Naive B cell (primary cell): Measurements from ENCODE around the gene CACNG7. TPM values are rescaled to one million over a fixed set of nuclear protein-coding genes. Genes with fewer than 3 reads are reported as not detected.

Experiments
- ATAC-seq, 2 donors: fragments of 150-1000 bp; cut with Tn5 transposase; 2 replicates each; pipeline ENCODE4 v1.10.0; 2021; ENCODE audit warnings: low read depth in 2 of 2, mild to moderate bottlenecking in 2 of 2, moderate library complexity in 2 of 2
- DNase-seq: peaks from one replicate; pipeline ENCODE4 v3.0.0; 2022
- H3K27ac Mint-ChIP-seq, 6 donors: one replicate each; pipeline ENCODE4 v1.8.0; 2020 to 2022; ENCODE audit warnings: mild to moderate bottlenecking in 6 of 6, mixed read lengths in 6 of 6, moderate library complexity in 5 of 6, inconsistent platforms in 2 of 6
- H3K27me3 Mint-ChIP-seq, 3 donors: one replicate each; pipeline ENCODE4 v1.8.0; 2021 to 2022; ENCODE audit warnings: mixed read lengths in 3 of 3, mild to moderate bottlenecking in 1 of 3
- H3K36me3 Mint-ChIP-seq, 2 donors: one replicate each; pipeline ENCODE4 v1.8.0; 2020 to 2022; ENCODE audit warnings: mixed read lengths in 2 of 2, inconsistent platforms in 1 of 2, mild to moderate bottlenecking in 1 of 2
- H3K4me1 Mint-ChIP-seq, 3 donors: one replicate each; pipeline ENCODE4 v1.8.0; 2020 to 2022; ENCODE audit warnings: mixed read lengths in 3 of 3, inconsistent platforms in 1 of 3, mild to moderate bottlenecking in 1 of 3, moderate library complexity in 1 of 3
- H3K4me3 Mint-ChIP-seq, 8 donors: one replicate each; pipeline ENCODE4 v1.8.0; 2020 to 2022; ENCODE audit warnings: mild to moderate bottlenecking in 8 of 8, mixed read lengths in 8 of 8, moderate library complexity in 8 of 8, inconsistent platforms in 2 of 8
- H3K9me3 Mint-ChIP-seq, 7 donors: one replicate each; pipeline ENCODE4 v1.8.0; 2020 to 2022; ENCODE audit warnings: mixed read lengths in 7 of 7, mild to moderate bottlenecking in 5 of 7, inconsistent platforms in 2 of 7, moderate library complexity in 1 of 7
- polyA plus RNA-seq, 6 donors: library from polyadenylated mRNA; unstranded; fragments of 300-500 nt; fragmentation: Illumina TruSeq; gene quantifications; one replicate each; pipeline ENCODE4 v1.2.3, GENCODE V29; 2021; ENCODE audit warnings: low read depth in 6 of 6

CACNG7 gene
- polyA plus RNA-seq, 6 donors from 2014 or later: not detected

- peak within 1 kb of the TSS in 4 of 6 donors; percentile 42 to 87 (median 54) for H3K27ac Mint-ChIP-seq
- ATAC-seq (peak; percentile 32 to 46), DNase-seq (peak; percentile 62)
- no peaks in the 10 kb centered on the region for H3K9me3 Mint-ChIP-seq
- H3K4me1 Mint-ChIP-seq: peaks cover 21 to 39% (median 28%) of the 10 kb centered on the region in 3 donors
- H3K4me3 Mint-ChIP-seq: peak within 1 kb of the TSS in 6 of 8 donors; percentile 49 to 83 (median 74)
- peaks cover 18 to 36% (median 29%) of the 10 kb centered on the region in 3 donors for H3K27me3 Mint-ChIP-seq
- peaks cover 0 to 9% of the 10 kb centered on the region in 2 donors for H3K36me3 Mint-ChIP-seq
Observed at GRCh38 chr19:53881482-53882390, 27.3 kb upstream of the CACNG7 start, which contains the start of gene PRKCG. PRKCG (plus strand) TSS chr19:53882197; CDS start chr19:53882495, 298 bp downstream.

GRCh38 chr19:53882391-53883050 is 26.6 kb upstream of the CACNG7 start:
- Mint-ChIP-seq H3K4me1 (peaks cover 13 to 31% (median 20%) of the 10 kb centered on the region in 3 donors), H3K4me3 (peak overlapping the region in 6 of 8 donors; percentile 49 to 83 (median 74)), H3K9me3 (no peaks in the 10 kb centered on the region), H3K27me3 (peaks cover 18 to 36% (median 29%) of the 10 kb centered on the region in 3 donors), H3K36me3 (peaks cover 0 to 9% of the 10 kb centered on the region in 2 donors), H3K27ac (peak overlapping the region in 4 of 6 donors; percentile 42 to 87 (median 54))
- DNase-seq (no peak), ATAC-seq (no peak)

- peak; percentile 56 for DNase-seq
- peak overlapping the region in 5 of 8 donors; percentile 4 to 83 (median 62) for H3K4me3 Mint-ChIP-seq
- peaks cover 12 to 25% (median 18%) of the 10 kb centered on the region in 3 donors for H3K4me1 Mint-ChIP-seq
- ATAC-seq: peak; percentile 47 to 57
- peaks cover 0 to 9% of the 10 kb centered on the region in 2 donors for H3K36me3 Mint-ChIP-seq
- no peaks in the 10 kb centered on the region for H3K9me3 Mint-ChIP-seq
- peaks cover 24 to 36% (median 29%) of the 10 kb centered on the region in 3 donors for H3K27me3 Mint-ChIP-seq
- peak overlapping the region in 2 of 6 donors; percentile 45 to 48 for H3K27ac Mint-ChIP-seq
Observed at GRCh38 chr19:53883231-53883661, 25.8 kb upstream of the CACNG7 start.

GRCh38 chr19:53883741-53884140 is 25.3 kb upstream of the CACNG7 start:
- Mint-ChIP-seq H3K4me1 (peaks cover 12 to 23% (median 18%) of the 10 kb centered on the region in 3 donors), H3K36me3 (peaks cover 0 to 9% of the 10 kb centered on the region in 2 donors), H3K27me3 (peaks cover 25 to 36% (median 29%) of the 10 kb centered on the region in 3 donors), H3K27ac (peak overlapping the region in 4 of 6 donors; percentile 10 to 80 (median 58)), H3K9me3 (no peaks in the 10 kb centered on the region), H3K4me3 (peak overlapping the region; percentile 4 to 81 (median 60))
- ATAC-seq (no peak), DNase-seq (no peak)

GRCh38 chr19:53884256-53884655 is 24.8 kb upstream of the CACNG7 start:
- DNase-seq (no peak), ATAC-seq (no peak)
- peaks cover 25 to 36% (median 29%) of the 10 kb centered on the region in 3 donors for H3K27me3 Mint-ChIP-seq
- peaks cover 12 to 21% (median 18%) of the 10 kb centered on the region in 3 donors for H3K4me1 Mint-ChIP-seq
- H3K9me3 Mint-ChIP-seq: no peaks in the 10 kb centered on the region
- peak overlapping the region in 5 of 8 donors; percentile 35 to 80 (median 43) for H3K4me3 Mint-ChIP-seq
- H3K36me3 Mint-ChIP-seq: peaks cover 0 to 9% of the 10 kb centered on the region in 2 donors
- peak overlapping the region in 1 of 6 donors; percentile 48 for H3K27ac Mint-ChIP-seq

GRCh38 chr19:53885036-53885435 is 24.0 kb upstream of the CACNG7 start:
- Mint-ChIP-seq H3K27ac (no peak overlapping the region), H3K9me3 (no peaks in the 10 kb centered on the region), H3K4me1 (peaks cover 14 to 23% (median 18%) of the 10 kb centered on the region in 3 donors), H3K4me3 (peak overlapping the region in 2 of 8 donors; percentile 14 to 71), H3K27me3 (peaks cover 25 to 39% (median 29%) of the 10 kb centered on the region in 3 donors), H3K36me3 (peaks cover 0 to 9% of the 10 kb centered on the region in 2 donors)
- no peak for DNase-seq
- ATAC-seq: no peak

- Mint-ChIP-seq H3K27ac (peak overlapping the region in 2 of 6 donors; percentile 4 to 49), H3K4me1 (peaks cover 0 to 7% (median 6%) of the 10 kb centered on the region in 3 donors)
Observed at GRCh38 chr19:53892301-53892980, 16.6 kb upstream of the CACNG7 start.

GRCh38 chr19:53892981-53893325 is 16.1 kb upstream of the CACNG7 start:
- ATAC-seq (no peak), DNase-seq (no peak)
- Mint-ChIP-seq H3K4me1 (peaks cover 3 to 10% (median 6%) of the 10 kb centered on the region in 3 donors), H3K4me3 (no peak overlapping the region), H3K9me3 (peaks cover 0 to 6% (median 0%) of the 10 kb centered on the region in 7 donors), H3K36me3 (peaks cover 0 to 15% of the 10 kb centered on the region in 2 donors), H3K27ac (no peak overlapping the region), H3K27me3 (peaks cover 39 to 64% (median 54%) of the 10 kb centered on the region in 3 donors)

More at GRCh38 chr19:53892301-53892980, 16.6 kb upstream of the CACNG7 start:
- DNase-seq (no peak), ATAC-seq (no peak)
- no peak overlapping the region for H3K4me3 Mint-ChIP-seq
- peaks cover 0 to 10% of the 10 kb centered on the region in 2 donors for H3K36me3 Mint-ChIP-seq
- H3K9me3 Mint-ChIP-seq: peaks cover 0 to 6% (median 0%) of the 10 kb centered on the region in 7 donors
- H3K27me3 Mint-ChIP-seq: peaks cover 37 to 59% (median 49%) of the 10 kb centered on the region in 3 donors

GRCh38 chr19:53894707-53895106 is 14.4 kb upstream of the CACNG7 start:
- H3K36me3 Mint-ChIP-seq: peaks cover 4 to 19% of the 10 kb centered on the region in 2 donors
- no peak overlapping the region for H3K27ac Mint-ChIP-seq
- no peak overlapping the region for H3K4me3 Mint-ChIP-seq
- peaks cover 0 to 6% (median 2%) of the 10 kb centered on the region in 7 donors for H3K9me3 Mint-ChIP-seq
- DNase-seq (no peak), ATAC-seq (no peak)
- H3K27me3 Mint-ChIP-seq: peaks cover 42 to 81% (median 71%) of the 10 kb centered on the region in 3 donors
- H3K4me1 Mint-ChIP-seq: peaks cover 7 to 15% (median 10%) of the 10 kb centered on the region in 3 donors

GRCh38 chr19:53896682-53897081 is 12.4 kb upstream of the CACNG7 start:
- Mint-ChIP-seq H3K27ac (no peak overlapping the region), H3K9me3 (peaks cover 0 to 6% (median 2%) of the 10 kb centered on the region in 7 donors), H3K4me3 (no peak overlapping the region), H3K4me1 (peaks cover 6 to 11% (median 7%) of the 10 kb centered on the region in 3 donors), H3K27me3 (peaks cover 56 to 85% (median 69%) of the 10 kb centered on the region in 3 donors), H3K36me3 (peaks cover 4 to 16% of the 10 kb centered on the region in 2 donors)
- DNase-seq: no peak
- ATAC-seq: no peak

- H3K27me3 Mint-ChIP-seq: peaks cover 54 to 77% (median 69%) of the 10 kb centered on the region in 3 donors
Observed at GRCh38 chr19:53897459-53897858, 11.6 kb upstream of the CACNG7 start.

GRCh38 chr19:53898166-53898565 is 10.9 kb upstream of the CACNG7 start:
- peaks cover 0 to 6% (median 2%) of the 10 kb centered on the region in 7 donors for H3K9me3 Mint-ChIP-seq
- H3K36me3 Mint-ChIP-seq: peaks cover 4 to 9% of the 10 kb centered on the region in 2 donors
- DNase-seq: no peak
- H3K27me3 Mint-ChIP-seq: peaks cover 49 to 70% (median 65%) of the 10 kb centered on the region in 3 donors
- H3K4me1 Mint-ChIP-seq: peaks cover 6 to 11% (median 7%) of the 10 kb centered on the region in 3 donors
- H3K4me3 Mint-ChIP-seq: peak overlapping the region in 1 of 8 donors; percentile 30
- ATAC-seq: no peak
- no peak overlapping the region for H3K27ac Mint-ChIP-seq

More at GRCh38 chr19:53897459-53897858, 11.6 kb upstream of the CACNG7 start:
- peaks cover 4 to 9% of the 10 kb centered on the region in 2 donors for H3K36me3 Mint-ChIP-seq
- H3K27ac Mint-ChIP-seq: no peak overlapping the region
- no peak overlapping the region for H3K4me3 Mint-ChIP-seq
- ATAC-seq (no peak), DNase-seq (no peak)
- H3K9me3 Mint-ChIP-seq: peaks cover 0 to 6% (median 2%) of the 10 kb centered on the region in 7 donors
- H3K4me1 Mint-ChIP-seq: peaks cover 6 to 11% (median 7%) of the 10 kb centered on the region in 3 donors
